ENCODE data around the gene TPM1.

TPM1 gene

GRCh38 chr15:63043335-63044076, 959 bp downstream of the TPM1 start:
- no peak for DNase-seq

- DNase-seq, result no peak
These were observed 1.6 kb downstream of the TPM1 start for GRCh38 chr15:63044077-63044644.

GRCh38 chr15:63044645-63045464, 2.3 kb downstream of the TPM1 start:
- DNase-seq, result no peak

- no peak for DNase-seq
These were observed 2.9 kb downstream of the TPM1 start for GRCh38 chr15:63045465-63045840.

- DNase-seq, result no peak
These were observed 3.3 kb downstream of the TPM1 start for GRCh38 chr15:63045879-63046278.

GRCh38 chr15:63046917-63047760, 4.6 kb downstream of the TPM1 start:
- no peak for DNase-seq

- DNase-seq, result no peak
These were observed 5.2 kb downstream of the TPM1 start for GRCh38 chr15:63047792-63048114.

- DNase-seq, result peak; percentile 83
These were observed 5.7 kb downstream of the TPM1 start for GRCh38 chr15:63048115-63048775.

GRCh38 chr15:63048776-63049665, 6.5 kb downstream of the TPM1 start:
- peak; percentile 45 for DNase-seq

GRCh38 chr15:63049783-63050371, 7.3 kb downstream of the TPM1 start:
- DNase-seq, result no peak

- DNase-seq, result no peak
These were observed 8.2 kb downstream of the TPM1 start for GRCh38 chr15:63050731-63051155.

GRCh38 chr15:63051156-63052066, 8.9 kb downstream of the TPM1 start:
- no peak for DNase-seq

- DNase-seq, result no peak
These were observed 9.7 kb downstream of the TPM1 start for GRCh38 chr15:63052077-63052841.

GRCh38 chr15:63052961-63053698, 10.6 kb downstream of the TPM1 start:
- DNase-seq, result no peak

- no peak for DNase-seq
These were observed 11.7 kb downstream of the TPM1 start for GRCh38 chr15:63054281-63054683.

- DNase-seq, result no peak
These were observed 12.4 kb downstream of the TPM1 start for GRCh38 chr15:63054985-63055384.

GRCh38 chr15:63056829-63057228, 14.3 kb downstream of the TPM1 start:
- no peak for DNase-seq

Data from activated CD8-positive, alpha-beta memory T cell treated with anti-CD3 and anti-CD28 coated beads, Interleukin-2, amount 50 U/mL, for 4 hours (primary cell).